HCT116 (cell line): ENCODE data around the gene CD99L2. TPM values are rescaled to one million over a fixed set of nuclear protein-coding genes. Genes with fewer than 3 reads are reported as not detected.

ENCODE experiments used
- ATAC-seq: fragments of 200-7000 bp; cut with Tn5 transposase; 2 replicates; pipeline ENCODE4 v1.9.1; 2020; ENCODE audit warnings: mild to moderate bottlenecking, moderate library complexity
- BruUV-seq: library from RNA; stranded (reverse); fragments of 400-500 nt; replicated peaks from 2 replicates; lab custom pipeline; 2021; lab: Mats Ljungman, UMichigan
- CTCF ChIA-PET: fragments of 300-600 bp; sonication (Branson Sonifier 250); formaldehyde crosslinking; loops from one replicate; lab custom pipeline; 2021; ENCODE audit warnings: antibody characterized with exemption; lab: Charles Lee
- POLR2A ChIA-PET: fragments of 300-600, 350-600 bp; sonication (Branson Sonifier 250); formaldehyde crosslinking; loops from one replicate; lab custom pipeline; 2021; ENCODE audit warnings: antibody characterized with exemption; lab: Charles Lee
- RAD21 ChIA-PET, 2 experiments: fragments of 300-600 bp; sonication (Branson Sonifier 250); formaldehyde crosslinking; loops; one replicate each; lab custom pipeline; 2023; ENCODE audit warnings: low total read pairs in 2 of 2; ENCODE audit not compliant: uncharacterized antibody in 2 of 2, unreplicated experiment in 2 of 2, low non-redundant PET in 1 of 2; lab: Charles Lee
- DNase-seq: peaks from one replicate; pipeline ENCODE4 v3.0.0-alpha.2; 2010; ENCODE audit warnings: low read depth, low spot score
- H2AFZ ChIP-seq: fragments of 200-600 bp; shearing (Covaris generic), sonication (generic); 2 replicates; pipeline ENCODE4 v1.6.1; 2017; ENCODE audit warnings: low read depth, mixed run types, mixed read lengths, antibody characterized with exemption, low read length; ENCODE audit not compliant: poor library complexity, severe bottlenecking
- H3K27ac ChIP-seq: 2 replicates; pipeline ENCODE4 v1.5.1; 2012; ENCODE audit warnings: low read depth, low read length
- H3K27me3 ChIP-seq: fragments of 200-600 bp; sonication (generic); 2 replicates; pipeline ENCODE4 v1.6.1; 2016; ENCODE audit warnings: mixed run types, low read length, mixed read lengths; ENCODE audit not compliant: insufficient read depth
- H3K36me3 ChIP-seq, 2 experiments: fragments of 200-500 bp in 1 of 2; fragments of 200-600 bp in 1 of 2; sonication (Bioruptor generic) in 1 of 2; sonication (generic) in 1 of 2; 2 replicates each; pipeline versions ENCODE4 v1.5.1 to v1.6.1; 2014 to 2016; ENCODE audit warnings: low read length in 2 of 2, inconsistent platforms in 1 of 2, mixed read lengths in 1 of 2, mixed run types in 1 of 2; ENCODE audit not compliant: insufficient read depth in 2 of 2, control insufficient read depth in 1 of 2
- H3K4me1 ChIP-seq, 2 experiments: fragments of 200-600 bp in 1 of 2; sonication (generic) in 1 of 2; 2 replicates each; pipeline versions ENCODE4 v1.5.1 to v1.6.1; 2012 to 2017; ENCODE audit warnings: low read length in 2 of 2, inconsistent platforms in 1 of 2, mild to moderate bottlenecking in 1 of 2, mixed read lengths in 1 of 2, mixed run types in 1 of 2, moderate library complexity in 1 of 2; ENCODE audit not compliant: insufficient read depth in 2 of 2, control insufficient read depth in 1 of 2
- H3K4me2 ChIP-seq: fragments of 200-600 bp; sonication (generic); 2 replicates; pipeline ENCODE4 v1.6.1; 2017; ENCODE audit warnings: mixed run types, low read length, mixed read lengths
- H3K4me3 ChIP-seq, 2 experiments: fragments of 200-600 bp in 1 of 2; sonication (generic) in 1 of 2; replicated peaks in 1 of 2; 2 replicates each; pipeline ENCODE4 v1.5.1; 2011 to 2016; ENCODE audit warnings: low read length in 2 of 2, control low read depth in 1 of 2, low read depth in 1 of 2, mild to moderate bottlenecking in 1 of 2, mixed read lengths in 1 of 2, mixed run types in 1 of 2
- H3K79me2 ChIP-seq: fragments of 200-600 bp; sonication (generic); 2 replicates; pipeline ENCODE4 v1.6.1; 2017; ENCODE audit warnings: mild to moderate bottlenecking, mixed run types, low read length, moderate library complexity, mixed read lengths; ENCODE audit not compliant: insufficient read depth
- H3K9ac ChIP-seq: fragments of 200-600 bp; sonication (generic); 2 replicates; pipeline ENCODE4 v1.6.1; 2016; ENCODE audit warnings: low read length, mixed read lengths
- H3K9me2 ChIP-seq: fragments of 200-600 bp; sonication (generic), shearing (Covaris generic); 2 replicates; pipeline ENCODE4 v1.6.1; 2017; ENCODE audit warnings: mixed run types, mild to moderate bottlenecking, moderate library complexity; ENCODE audit not compliant: insufficient read depth
- H3K9me3 ChIP-seq, 2 experiments: fragments of 200-500 bp in 1 of 2; fragments of 200-600 bp in 1 of 2; sonication (Bioruptor generic) in 1 of 2; sonication (generic) in 1 of 2; 2 replicates each; pipeline ENCODE4 v1.6.1; 2014 to 2017; ENCODE audit warnings: low read length in 2 of 2, mixed read lengths in 2 of 2, inconsistent platforms in 1 of 2, low read depth in 1 of 2, mild to moderate bottlenecking in 1 of 2, mixed run types in 1 of 2, moderate library complexity in 1 of 2; ENCODE audit not compliant: control insufficient read depth in 1 of 2, insufficient read depth in 1 of 2
- H4K20me1 ChIP-seq: fragments of 200-600 bp; sonication (generic), shearing (Covaris generic); 2 replicates; pipeline ENCODE4 v1.6.1; 2017; ENCODE audit warnings: mixed run types, mild to moderate bottlenecking, moderate library complexity; ENCODE audit not compliant: insufficient read depth
- ATF3 ChIP-seq: IDR thresholded peaks from 2 replicates; pipeline ENCODE4 v1.6.1; 2012
- CBX3 ChIP-seq: IDR thresholded peaks from 2 replicates; pipeline ENCODE4 v1.6.1; 2012; ENCODE audit warnings: low read depth
- CTCF ChIP-seq, 3 experiments: fragments of 200-600 bp in 1 of 3; sonication (generic) in 1 of 3; IDR thresholded peaks in 2 of 3; conservative IDR thresholded peaks in 1 of 3; 2 replicates each; pipeline ENCODE4 v1.5.1; 2012 to 2017; ENCODE audit warnings: low read depth in 2 of 3, low read length in 2 of 3, antibody characterized with exemption in 1 of 3, borderline replicate concordance in 1 of 3, control low read depth in 1 of 3, mild to moderate bottlenecking in 1 of 3, mixed read lengths in 1 of 3, mixed run types in 1 of 3, moderate library complexity in 1 of 3; ENCODE audit not compliant: insufficient read depth in 1 of 3
- EGR1 ChIP-seq: IDR thresholded peaks from 2 replicates; pipeline ENCODE4 v1.6.1; 2012; ENCODE audit warnings: low read depth
- ELF1 ChIP-seq: IDR thresholded peaks from 2 replicates; pipeline ENCODE4 v1.6.1; 2012; ENCODE audit warnings: low read depth, borderline replicate concordance
- FOSL1 ChIP-seq: IDR thresholded peaks from 2 replicates; pipeline ENCODE4 v1.6.1; 2012; ENCODE audit warnings: low read depth
- JUND ChIP-seq: IDR thresholded peaks from 2 replicates; pipeline ENCODE4 v1.6.1; 2012
- MAX ChIP-seq: IDR thresholded peaks from 2 replicates; pipeline ENCODE4 v1.6.1; 2012
- POLR2A ChIP-seq: IDR thresholded peaks from 2 replicates; pipeline ENCODE4 v1.7.0; 2011; ENCODE audit warnings: borderline replicate concordance; ENCODE audit not compliant: insufficient read depth, insufficient read length; ENCODE audit errors: extremely low read depth
- POLR2AphosphoS5 ChIP-seq: IDR thresholded peaks from 2 replicates; pipeline ENCODE4 v1.6.1; 2011; ENCODE audit warnings: mild to moderate bottlenecking, low read depth, low read length, moderate library complexity
- RAD21 ChIP-seq: IDR thresholded peaks from 2 replicates; pipeline ENCODE4 v1.6.1; 2012; ENCODE audit warnings: low read depth, mild to moderate bottlenecking
- SIN3A ChIP-seq: IDR thresholded peaks from 2 replicates; pipeline ENCODE4 v1.6.1; 2012; ENCODE audit warnings: low read depth
- SP1 ChIP-seq: IDR thresholded peaks from 2 replicates; pipeline ENCODE4 v1.6.1; 2012; ENCODE audit warnings: low read depth
- SRF ChIP-seq: IDR thresholded peaks from 2 replicates; pipeline ENCODE4 v1.6.1; 2012; ENCODE audit warnings: low read depth
- YY1 ChIP-seq: IDR thresholded peaks from 2 replicates; pipeline ENCODE4 v1.6.1; 2011; ENCODE audit warnings: low read length, low read depth, moderate library complexity, mild to moderate bottlenecking; ENCODE audit not compliant: insufficient replicate concordance; ENCODE audit errors: extremely low read depth
- ZBTB33 ChIP-seq: IDR thresholded peaks from 2 replicates; pipeline ENCODE4 v1.6.1; 2011; ENCODE audit warnings: mild to moderate bottlenecking, low read length, moderate library complexity; ENCODE audit not compliant: insufficient replicate concordance; ENCODE audit errors: extremely low read depth
- ZFX ChIP-seq: fragments of 450-650 bp; IDR thresholded peaks from 2 replicates; pipeline ENCODE4 v1.6.1; 2017
- intact Hi-C: fragments of 100-400 bp; cut with micrococcal nuclease; formaldehyde crosslinking; loops from 2 replicates; pipeline ENCODE4 v1.10.0; 2022
- total RNA-seq: library from RNA; stranded (reverse); gene quantifications from one replicate; pipeline ENCODE4 v1.2.1, GENCODE V29; 2021; ENCODE audit not compliant: unreplicated experiment

CD99L2 gene
- total RNA-seq, 1 experiment from 2014 or later, result 6.2 TPM

GRCh38 chrX:150873616-150874015, 24.9 kb downstream of the CD99L2 start (continued):
- no peak for TF ChIP-seq MAX
- no peak for TF ChIP-seq POLR2A

- intact Hi-C loops, result no loop called here
Observed at GRCh38 chrX:150872773-150873336, 25.6 kb downstream of the CD99L2 start.

More at GRCh38 chrX:150872773-150873336, 25.6 kb downstream of the CD99L2 start:
- Histone ChIP-seq H3K4me2 (no peak overlapping the region), H2AFZ (no peak overlapping the region), H3K79me2 (no peaks in the 10 kb centered on the region), H3K36me3 (no peaks in the 10 kb centered on the region), H3K9ac (no peak overlapping the region), H3K27ac (no peak overlapping the region), H3K4me3 (no peak overlapping the region), H4K20me1 (no peaks in the 10 kb centered on the region), H3K27me3 (no peaks in the 10 kb centered on the region), H3K4me1 (peaks cover 5 to 12% of the 10 kb centered on the region in 2 experiments; a peak in 2 of 4 replicates), H3K9me3 (no peaks in the 10 kb centered on the region), H3K9me2 (no peaks in the 10 kb centered on the region)
- ChIA-PET POLR2A (no interaction called here), CTCF (no interaction called here), RAD21 (no interaction called here)
- BruUV-seq, result no TSS peak
- DNase-seq (no peak), ATAC-seq (no peak)
- TF ChIP-seq ZFX (no peak), ZBTB33 (no peak), ATF3 (no peak), POLR2AphosphoS5 (no peak), CBX3 (no peak), SRF (no peak), SP1 (no peak), FOSL1 (no peak), RAD21 (no peak), JUND (no peak), MAX (no peak), ELF1 (no peak), SIN3A (no peak), EGR1 (no peak), YY1 (no peak), CTCF (IDR thresholded peaks at IDR 0.05 in 2 of 3, conservative IDR thresholded peaks at IDR 0.05 in 1 of 3; ENCODE audit: borderline replicate concordance in 1 of 3, insufficient read depth in 1 of 3, low read depth in 2 of 3, low read length in 2 of 3) (no peak)
